OCI-LY3 (cell line): ENCODE measurements around the gene TOMM40L.

Experiments
- H2AFZ ChIP-seq: fragments of 200-600, 300-600 bp; shearing (Covaris generic); 2 replicates; pipeline ENCODE4 v1.6.0; 2014; ENCODE audit warnings: antibody characterized with exemption, low read depth, low read length
- H3K27ac ChIP-seq: fragments of 200-600, 300-600 bp; sonication (generic); 2 replicates; pipeline ENCODE4 v1.5.1; 2014; ENCODE audit warnings: mild to moderate bottlenecking, low read length, moderate library complexity, mixed read lengths
- H3K27me3 ChIP-seq: fragments of 200-600, 300-600 bp; sonication (generic); 2 replicates; pipeline ENCODE4 v1.6.1; 2014; ENCODE audit warnings: low read depth, low read length, mixed read lengths
- H3K36me3 ChIP-seq: fragments of 200-600, 300-600 bp; sonication (generic); replicated peaks from 2 replicates; pipeline ENCODE3; 2014; ENCODE audit warnings: low read depth, low read length, mixed read lengths
- H3K4me1 ChIP-seq: fragments of 300-600, 200-600 bp; sonication (generic); 2 replicates; pipeline ENCODE4 v1.6.1; 2014; ENCODE audit warnings: low read length, mixed read lengths
- H3K4me2 ChIP-seq: fragments of 200-600, 300-600 bp; sonication (generic); 2 replicates; pipeline ENCODE4 v1.6.1; 2014; ENCODE audit warnings: low read length, mixed read lengths
- H3K4me3 ChIP-seq: fragments of 300-600, 200-600 bp; sonication (generic); 2 replicates; pipeline ENCODE4 v1.5.1; 2014; ENCODE audit warnings: antibody characterized with exemption, mild to moderate bottlenecking, low read length, moderate library complexity
- H3K79me2 ChIP-seq: fragments of 300-600, 200-600 bp; shearing (Covaris generic); 2 replicates; pipeline ENCODE4 v1.6.1; 2014; ENCODE audit warnings: mild to moderate bottlenecking, low read length, mixed read lengths
- H3K9ac ChIP-seq: fragments of 300-600, 200-600 bp; shearing (Covaris generic); 2 replicates; pipeline ENCODE4 v1.6.0; 2014; ENCODE audit warnings: mild to moderate bottlenecking, low read length, moderate library complexity
- H3K9me3 ChIP-seq: fragments of 200-600, 300-600 bp; shearing (Covaris generic); 2 replicates; pipeline ENCODE4 v1.6.1; 2014; ENCODE audit warnings: low read length, mixed read lengths; ENCODE audit not compliant: insufficient read depth
- H4K20me1 ChIP-seq: fragments of 200-600, 300-600 bp; sonication (generic); 2 replicates; pipeline ENCODE4 v1.6.1; 2016; ENCODE audit warnings: low read length, mixed read lengths; ENCODE audit not compliant: insufficient read depth
- CTCF ChIP-seq: fragments of 200-600, 300-600 bp; sonication (generic); IDR thresholded peaks from 2 replicates; pipeline ENCODE4 v1.5.1; 2014; ENCODE audit warnings: antibody characterized with exemption, low read length, low read depth
- EZH2phosphoT487 ChIP-seq: fragments of 200-600 bp; shearing (Covaris generic); IDR thresholded peaks from 2 replicates; pipeline ENCODE4 v1.6.1; 2018; ENCODE audit warnings: antibody characterized with exemption, mixed run types, low read depth

TOMM40L gene

GRCh38 chr1:161189036-161189435 is 36.8 kb upstream of the TOMM40L start:
- Histone ChIP-seq H3K36me3 (no peaks in the 10 kb centered on the region), H4K20me1 (no peaks in the 10 kb centered on the region), H2AFZ (no peak overlapping the region), H3K9me3 (no peaks in the 10 kb centered on the region), H3K27ac (no peak overlapping the region), H3K4me2 (no peak overlapping the region), H3K4me3 (no peak overlapping the region), H3K27me3 (no peaks in the 10 kb centered on the region), H3K79me2 (no peaks in the 10 kb centered on the region), H3K4me1 (peaks cover 48% of the 10 kb centered on the region), H3K9ac (no peak overlapping the region)
- TF ChIP-seq CTCF (no peak), EZH2phosphoT487 (no peak)

GRCh38 chr1:161190962-161191521 is 34.8 kb upstream of the TOMM40L start:
- no peaks in the 10 kb centered on the region for H3K9me3 ChIP-seq
- H3K79me2 ChIP-seq, result no peaks in the 10 kb centered on the region

GRCh38 chr1:161191971-161192370 is 33.9 kb upstream of the TOMM40L start:
- Histone ChIP-seq H3K27me3 (no peaks in the 10 kb centered on the region), H3K4me2 (no peak overlapping the region), H3K9ac (peak overlapping the region; percentile 2; the same call in 1 of the 2 replicates), H4K20me1 (no peaks in the 10 kb centered on the region), H3K4me1 (peaks cover 37% of the 10 kb centered on the region), H3K79me2 (no peaks in the 10 kb centered on the region), H2AFZ (no peak overlapping the region), H3K4me3 (no peak overlapping the region), H3K27ac (no peak overlapping the region), H3K36me3 (no peaks in the 10 kb centered on the region), H3K9me3 (no peaks in the 10 kb centered on the region)
- no peak for TF ChIP-seq CTCF
- no peak for TF ChIP-seq EZH2phosphoT487

More at GRCh38 chr1:161190962-161191521, 34.8 kb upstream of the TOMM40L start:
- Histone ChIP-seq H3K4me2 (no peak overlapping the region), H3K4me1 (peaks cover 45% of the 10 kb centered on the region), H3K27ac (no peak overlapping the region), H3K27me3 (no peaks in the 10 kb centered on the region), H2AFZ (no peak overlapping the region), H4K20me1 (no peaks in the 10 kb centered on the region), H3K4me3 (no peak overlapping the region), H3K36me3 (no peaks in the 10 kb centered on the region), H3K9ac (no peak overlapping the region)
- no peak for TF ChIP-seq CTCF
- TF ChIP-seq EZH2phosphoT487, result no peak

GRCh38 chr1:161192476-161193465 is 33.1 kb upstream of the TOMM40L start:
- Histone ChIP-seq H3K27ac (no peak overlapping the region), H3K4me3 (no peak overlapping the region), H3K27me3 (no peaks in the 10 kb centered on the region), H4K20me1 (no peaks in the 10 kb centered on the region), H3K9ac (peak overlapping the region; percentile 2; the same call in 1 of the 2 replicates), H3K9me3 (no peaks in the 10 kb centered on the region), H3K4me1 (peaks cover 29% of the 10 kb centered on the region), H3K36me3 (no peaks in the 10 kb centered on the region), H3K4me2 (peak overlapping the region; percentile 39), H3K79me2 (no peaks in the 10 kb centered on the region), H2AFZ (peak overlapping the region; percentile 91)
- TF ChIP-seq EZH2phosphoT487 (no peak), CTCF (peak; percentile 96)
